Fibroblast of lung (primary cell): Measurements from ENCODE around the gene AGRN.

Experiments used
- CTCF ChIP-seq, 2 donors: IDR thresholded peaks in 1 of 2; conservative IDR thresholded peaks in 1 of 2; 1 replicate in 1 of 2; 2 replicates in 1 of 2; pipeline ENCODE4 v1.5.1; 2011 to 2012; ENCODE audit warnings: low read length in 2 of 2, control low read depth in 1 of 2, inconsistent platforms in 1 of 2, low read depth in 1 of 2, mild to moderate bottlenecking in 1 of 2
- EZH2 ChIP-seq: IDR thresholded peaks from 2 replicates; pipeline ENCODE4 v1.5.1; 2012; ENCODE audit warnings: low read length, control low read depth, mild to moderate bottlenecking; ENCODE audit errors: missing control alignments

- TF ChIP-seq CTCF (conservative IDR thresholded peaks at IDR 0.05 in 1 of 2, IDR thresholded peaks at IDR 0.05 in 1 of 2; ENCODE audit: low read depth in 1 of 2, low read length in 2 of 2) (no peak), EZH2 (no peak)
Observed at GRCh38 chr1:1041092-1041523, 21.2 kb downstream of the AGRN start.
